ENCODE measurements around the gene GPRIN1. TPM values are rescaled to one million over a fixed set of nuclear protein-coding genes. Genes with fewer than 3 reads are reported as not detected.

Gene GPRIN1
- total and polyA plus RNA-seq, 3 donors from 2014 or later = 2.5 to 8.4 (median 5.7) TPM

- intact Hi-C loops (cut with DNase I; ENCODE audit: low total_unique reads) = no loop called here
- Histone ChIP-seq H3K27ac (no peak overlapping the region), H3K4me1 (no peaks in the 10 kb centered on the region), H3K4me3 (no peak overlapping the region), H3K9me3 (no peaks in the 10 kb centered on the region), H3K36me3 (ENCODE audit: low read depth, missing control alignments) (no peaks in the 10 kb centered on the region), H3K27me3 (no peaks in the 10 kb centered on the region)
- no peak for DNase-seq
- no peak for TF ChIP-seq POLR2A (IDR thresholded peaks at IDR 0.05)
- TF ChIP-seq, protein P1, sequence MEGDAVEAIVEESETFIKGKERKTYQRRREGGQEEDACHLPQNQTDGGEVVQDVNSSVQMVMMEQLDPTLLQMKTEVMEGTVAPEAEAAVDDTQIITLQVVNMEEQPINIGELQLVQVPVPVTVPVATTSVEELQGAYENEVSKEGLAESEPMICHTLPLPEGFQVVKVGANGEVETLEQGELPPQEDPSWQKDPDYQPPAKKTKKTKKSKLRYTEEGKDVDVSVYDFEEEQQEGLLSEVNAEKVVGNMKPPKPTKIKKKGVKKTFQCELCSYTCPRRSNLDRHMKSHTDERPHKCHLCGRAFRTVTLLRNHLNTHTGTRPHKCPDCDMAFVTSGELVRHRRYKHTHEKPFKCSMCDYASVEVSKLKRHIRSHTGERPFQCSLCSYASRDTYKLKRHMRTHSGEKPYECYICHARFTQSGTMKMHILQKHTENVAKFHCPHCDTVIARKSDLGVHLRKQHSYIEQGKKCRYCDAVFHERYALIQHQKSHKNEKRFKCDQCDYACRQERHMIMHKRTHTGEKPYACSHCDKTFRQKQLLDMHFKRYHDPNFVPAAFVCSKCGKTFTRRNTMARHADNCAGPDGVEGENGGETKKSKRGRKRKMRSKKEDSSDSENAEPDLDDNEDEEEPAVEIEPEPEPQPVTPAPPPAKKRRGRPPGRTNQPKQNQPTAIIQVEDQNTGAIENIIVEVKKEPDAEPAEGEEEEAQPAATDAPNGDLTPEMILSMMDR (IDR thresholded peaks at IDR 0.05) = no peak
- WGBS, 2 donors = 41 to 71% methylated on average over 2 to 13 of the region's 14 CpGs
These were observed 34.9 kb downstream of the GPRIN1 start for GRCh38 chr5:176575066-176575465.

DNA sequence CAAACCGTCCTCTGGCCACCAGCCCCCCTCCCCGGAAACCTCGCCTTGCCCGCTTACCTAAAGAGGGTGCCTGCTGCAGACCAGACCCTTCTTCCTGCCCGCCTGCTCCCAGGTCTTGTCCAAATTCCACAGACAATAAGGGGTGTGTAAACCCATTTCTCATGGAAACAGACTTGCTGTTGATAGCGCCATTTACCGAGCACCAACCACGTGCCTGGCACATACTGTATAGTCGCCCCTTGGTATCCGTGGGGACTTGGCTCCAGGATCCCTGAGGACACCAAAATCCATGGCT lies 35.7 kb downstream of the GPRIN1 start:
- no peak overlapping the region for H3K27ac ChIP-seq
- intact Hi-C loops (cut with DNase I; ENCODE audit: low total_unique reads) = no loop called here
- no peaks in the 10 kb centered on the region for H3K4me1 ChIP-seq
- no peak for DNase-seq
- H3K27me3 ChIP-seq = no peaks in the 10 kb centered on the region
- WGBS, 2 donors = 59 to 74% methylated on average over 10 of the region's 10 CpGs
- no peaks in the 10 kb centered on the region for H3K36me3 ChIP-seq (ENCODE audit: low read depth, missing control alignments)
- TF ChIP-seq POLR2A (IDR thresholded peaks at IDR 0.05) = no peak
- TF ChIP-seq, protein P1 (IDR thresholded peaks at IDR 0.05) = no peak
- H3K4me3 ChIP-seq = no peak overlapping the region
- no peaks in the 10 kb centered on the region for H3K9me3 ChIP-seq

- Histone ChIP-seq H3K4me1 (no peaks in the 10 kb centered on the region), H3K27ac (no peak overlapping the region), H3K27me3 (no peaks in the 10 kb centered on the region), H3K4me3 (no peak overlapping the region), H3K36me3 (ENCODE audit: low read depth, missing control alignments) (no peaks in the 10 kb centered on the region), H3K9me3 (no peaks in the 10 kb centered on the region)
- 48 to 80% methylated on average over 7 to 18 of the region's 18 CpGs for WGBS, 2 donors
- no peak for TF ChIP-seq POLR2A (IDR thresholded peaks at IDR 0.05)
- TF ChIP-seq, protein P1 (IDR thresholded peaks at IDR 0.05) = peak in 2 of 3 experiments; percentile 56 to 70
- intact Hi-C loops (cut with DNase I; ENCODE audit: low total_unique reads) = no loop called here
- peak; percentile 74 for DNase-seq
These were observed 36.2 kb downstream of the GPRIN1 start for GRCh38 chr5:176573564-176574296.

GRCh38 chr5:176570044-176570443 lies 39.9 kb downstream of the GPRIN1 start:
- no peak for TF ChIP-seq POLR2A (IDR thresholded peaks at IDR 0.05)
- TF ChIP-seq, protein P1 (IDR thresholded peaks at IDR 0.05) = no peak
- Histone ChIP-seq H3K9me3 (no peaks in the 10 kb centered on the region), H3K36me3 (ENCODE audit: low read depth, missing control alignments) (no peaks in the 10 kb centered on the region), H3K27me3 (no peaks in the 10 kb centered on the region), H3K4me1 (no peaks in the 10 kb centered on the region), H3K4me3 (no peak overlapping the region), H3K27ac (no peak overlapping the region)
- intact Hi-C loops (cut with DNase I; ENCODE audit: low total_unique reads) = no loop called here
- WGBS, 2 donors = 50 to 55% methylated on average over 6 of the region's 6 CpGs
- no peak for DNase-seq

DNA sequence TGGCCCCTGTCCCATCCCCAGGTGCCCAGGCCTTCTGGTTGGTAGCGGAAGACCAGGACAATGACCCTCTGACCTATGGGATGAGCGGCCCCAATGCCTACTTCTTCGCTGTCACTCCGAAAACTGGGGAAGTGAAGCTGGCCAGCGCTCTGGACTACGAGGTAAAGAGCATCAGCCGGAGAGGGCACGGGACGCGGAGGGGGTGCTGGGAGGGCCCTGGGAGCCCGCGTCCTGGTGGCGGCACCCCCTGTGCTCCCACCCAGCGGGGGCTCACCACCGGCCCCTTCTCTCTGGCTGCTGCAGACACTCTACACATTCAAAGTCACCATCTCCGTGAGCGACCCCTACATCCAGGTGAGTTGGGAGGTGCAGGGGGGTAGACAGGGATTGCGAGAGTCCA lies 41.3 kb downstream of the GPRIN1 start:
- Histone ChIP-seq H3K4me3 (no peak overlapping the region), H3K4me1 (no peaks in the 10 kb centered on the region), H3K9me3 (no peaks in the 10 kb centered on the region), H3K27me3 (no peaks in the 10 kb centered on the region), H3K36me3 (ENCODE audit: low read depth, missing control alignments) (no peaks in the 10 kb centered on the region), H3K27ac (no peak overlapping the region)
- DNase-seq = no peak
- TF ChIP-seq, protein P1 (IDR thresholded peaks at IDR 0.05) = no peak
- TF ChIP-seq POLR2A (IDR thresholded peaks at IDR 0.05) = no peak
- WGBS, 2 donors = 79 to 81% methylated on average over 14 to 17 of the region's 18 CpGs
- intact Hi-C loops (cut with DNase I; ENCODE audit: low total_unique reads) = no loop called here

All from testis (tissue), 3 donors.